Neuron (in vitro differentiated cells): ENCODE results near the gene FSIP2.

Experiments used
- H2AFZ ChIP-seq: one replicate; pipeline ENCODE4 v1.6.1; 2013; ENCODE audit warnings: low read depth, mild to moderate bottlenecking, inconsistent platforms, low read length, moderate library complexity
- H3K27me3 ChIP-seq: one replicate; pipeline ENCODE4 v1.6.1; 2013; ENCODE audit warnings: low read length; ENCODE audit not compliant: insufficient read depth
- H3K36me3 ChIP-seq: one replicate; pipeline ENCODE4 v1.6.1; 2013; ENCODE audit warnings: low read length; ENCODE audit not compliant: insufficient read depth
- H3K4me1 ChIP-seq: one replicate; pipeline ENCODE4 v1.6.1; 2013; ENCODE audit warnings: low read length; ENCODE audit not compliant: insufficient read depth
- H3K4me3 ChIP-seq: 2 replicates; pipeline ENCODE4 v1.5.1; 2013; ENCODE audit warnings: mild to moderate bottlenecking, low read length, moderate library complexity
- H3K9me3 ChIP-seq: one replicate; pipeline ENCODE4 v1.6.1; 2013; ENCODE audit warnings: low read length

Gene FSIP2

GRCh38 chr2:185738679-185739472, at the start of gene FSIP2:
FSIP2 (plus strand) TSS chr2:185738804; CDS start chr2:185738895, 91 bp downstream.
- Histone ChIP-seq H3K4me3 (no peak within 1 kb of the TSS), H3K36me3 (no peaks in the 10 kb centered on the region), H2AFZ (no peak within 1 kb of the TSS), H3K9me3 (peaks cover 9% of the 10 kb centered on the region), H3K27me3 (no peaks in the 10 kb centered on the region), H3K4me1 (no peaks in the 10 kb centered on the region)

- no peak overlapping the region for H3K4me3 ChIP-seq
- no peaks in the 10 kb centered on the region for H3K27me3 ChIP-seq
- no peaks in the 10 kb centered on the region for H3K36me3 ChIP-seq
- H2AFZ ChIP-seq: no peak overlapping the region
- no peaks in the 10 kb centered on the region for H3K9me3 ChIP-seq
- peaks cover 10% of the 10 kb centered on the region for H3K4me1 ChIP-seq
These were observed 48.6 kb upstream of the FSIP2 start for GRCh38 chr2:185689906-185690539.

DNA sequence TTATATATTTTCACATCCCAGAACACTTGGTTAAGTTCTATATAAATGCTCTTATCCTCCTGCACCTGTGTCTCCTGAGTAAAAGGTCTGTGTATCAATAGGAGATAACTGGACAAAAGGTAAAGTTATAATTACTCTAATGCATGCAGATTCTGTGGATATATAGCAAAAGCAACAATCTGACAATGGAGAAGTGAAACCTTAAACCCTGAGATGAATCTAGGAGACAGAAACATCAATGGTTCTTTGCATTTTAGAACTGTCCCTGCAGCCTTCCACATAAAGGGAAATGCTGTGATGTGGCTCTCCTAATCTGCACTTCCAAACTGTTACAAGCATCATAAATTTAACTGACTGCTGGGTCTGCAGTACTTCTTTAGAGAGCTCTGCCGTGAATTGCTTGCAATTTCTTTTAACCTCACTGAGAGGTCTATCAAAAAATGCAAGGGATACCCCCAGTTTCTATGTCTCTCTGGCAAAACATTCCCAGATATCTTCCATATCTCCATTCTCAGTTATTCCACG, 42.8 kb upstream of the FSIP2 start:
- Histone ChIP-seq H3K4me1 (no peaks in the 10 kb centered on the region), H3K9me3 (no peaks in the 10 kb centered on the region), H3K27me3 (no peaks in the 10 kb centered on the region), H3K4me3 (no peak overlapping the region), H2AFZ (no peak overlapping the region), H3K36me3 (no peaks in the 10 kb centered on the region)

- no peaks in the 10 kb centered on the region for H3K4me1 ChIP-seq
- no peaks in the 10 kb centered on the region for H3K9me3 ChIP-seq
- no peak overlapping the region for H2AFZ ChIP-seq
- no peaks in the 10 kb centered on the region for H3K36me3 ChIP-seq
- H3K4me3 ChIP-seq: no peak overlapping the region
- H3K27me3 ChIP-seq: no peaks in the 10 kb centered on the region
These were observed 37.7 kb upstream of the FSIP2 start for GRCh38 chr2:185700883-185701282.

- Histone ChIP-seq H2AFZ (no peak overlapping the region), H3K36me3 (no peaks in the 10 kb centered on the region), H3K27me3 (no peaks in the 10 kb centered on the region)
These were observed 3.9 kb upstream of the FSIP2 start for GRCh38 chr2:185734658-185735057.

DNA sequence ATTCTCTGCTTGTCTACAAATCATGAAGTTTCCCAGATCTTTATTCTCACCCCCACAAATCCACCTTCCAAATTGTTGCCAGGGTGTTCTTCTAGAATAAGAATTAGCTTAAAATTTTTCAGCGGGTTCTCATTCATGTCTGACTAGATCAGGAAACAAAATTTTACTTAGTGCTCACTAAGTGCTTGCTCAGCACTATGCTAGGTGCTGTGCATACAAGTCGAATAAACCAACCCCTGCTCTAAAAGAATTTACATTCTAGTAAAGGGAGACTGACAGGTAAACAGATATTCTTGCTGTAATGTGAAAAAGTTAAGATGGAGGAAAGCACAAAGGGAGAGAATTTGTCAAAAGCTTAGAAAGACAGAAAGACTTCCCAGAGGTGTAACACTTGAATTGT, 2.4 kb upstream of the FSIP2 start:
- Histone ChIP-seq H3K9me3 (peaks cover 9% of the 10 kb centered on the region), H3K27me3 (no peaks in the 10 kb centered on the region), H2AFZ (no peak overlapping the region), H3K4me1 (no peaks in the 10 kb centered on the region), H3K36me3 (no peaks in the 10 kb centered on the region), H3K4me3 (no peak overlapping the region)

More at GRCh38 chr2:185734658-185735057, 3.9 kb upstream of the FSIP2 start:
- Histone ChIP-seq H3K4me1 (no peaks in the 10 kb centered on the region), H3K9me3 (peaks cover 9% of the 10 kb centered on the region), H3K4me3 (no peak overlapping the region)

- Histone ChIP-seq H3K36me3 (peaks cover 2% of the 10 kb centered on the region), H2AFZ (no peak overlapping the region), H3K27me3 (no peaks in the 10 kb centered on the region), H3K4me1 (no peaks in the 10 kb centered on the region), H3K9me3 (no peaks in the 10 kb centered on the region), H3K4me3 (no peak overlapping the region)
These were observed 7.6 kb downstream of the FSIP2 start for GRCh38 chr2:185745864-185746859.

DNA sequence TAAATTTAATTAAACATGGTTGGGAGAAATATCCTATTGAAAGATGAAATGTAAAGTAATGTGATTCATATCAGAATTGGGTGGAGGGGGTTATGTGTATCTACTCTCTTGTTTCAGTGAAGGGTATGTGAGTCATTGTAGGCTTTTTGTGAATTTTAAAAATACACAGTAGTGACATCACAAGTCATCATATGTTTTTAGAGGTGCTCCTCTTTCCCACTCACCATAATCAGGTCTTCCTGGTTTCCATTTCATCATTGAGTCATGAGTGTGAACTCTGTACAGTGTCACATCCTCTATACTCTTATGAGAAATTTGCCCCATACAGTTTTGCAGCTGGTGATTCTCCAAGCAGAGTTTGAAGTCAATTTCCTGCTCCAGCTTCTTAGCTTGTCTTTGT, 18.8 kb downstream of the FSIP2 start:
- H3K4me1 ChIP-seq: no peaks in the 10 kb centered on the region
- H2AFZ ChIP-seq: no peak overlapping the region

GRCh38 chr2:185771396-185771795, 32.8 kb downstream of the FSIP2 start:
- Histone ChIP-seq H3K4me3 (no peak overlapping the region), H3K36me3 (no peaks in the 10 kb centered on the region), H3K27me3 (no peaks in the 10 kb centered on the region), H2AFZ (no peak overlapping the region), H3K9me3 (peaks cover 18% of the 10 kb centered on the region), H3K4me1 (no peaks in the 10 kb centered on the region)

More for the DNA sequence above, 18.8 kb downstream of the FSIP2 start:
- Histone ChIP-seq H3K9me3 (no peaks in the 10 kb centered on the region), H3K36me3 (no peaks in the 10 kb centered on the region), H3K4me3 (no peak overlapping the region), H3K27me3 (no peaks in the 10 kb centered on the region)

- no peaks in the 10 kb centered on the region for H3K36me3 ChIP-seq
- H3K4me1 ChIP-seq: no peaks in the 10 kb centered on the region
- H3K9me3 ChIP-seq: no peaks in the 10 kb centered on the region
- H3K4me3 ChIP-seq: no peak overlapping the region
- no peaks in the 10 kb centered on the region for H3K27me3 ChIP-seq
- no peak overlapping the region for H2AFZ ChIP-seq
These were observed 42.3 kb downstream of the FSIP2 start for GRCh38 chr2:185780890-185781289.

DNA sequence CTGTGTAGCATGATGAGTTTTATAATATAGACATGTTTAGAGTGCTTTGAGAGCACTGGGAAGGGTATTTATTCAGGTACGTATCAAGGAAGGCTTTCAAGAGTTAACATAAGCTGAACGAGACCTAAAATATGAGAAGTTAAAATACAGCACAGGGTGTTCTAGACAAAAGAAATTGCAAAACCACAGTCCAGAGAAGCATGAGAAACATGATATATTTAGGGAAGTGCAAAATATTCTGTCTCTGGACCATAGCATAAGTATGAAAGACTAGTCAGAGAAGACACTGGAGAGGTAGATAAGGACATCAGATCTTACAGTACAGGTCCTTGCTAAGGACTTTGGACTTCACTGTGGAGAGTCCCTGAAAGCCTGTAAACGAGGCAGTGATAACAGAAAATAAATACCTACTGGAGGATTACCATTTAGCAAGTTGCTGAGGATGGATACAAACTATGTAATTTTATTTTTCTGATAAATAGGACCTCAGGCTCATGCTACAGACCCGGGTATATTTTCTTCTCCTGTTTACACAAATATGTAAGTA, 43.7 kb downstream of the FSIP2 start:
- H2AFZ ChIP-seq: no peak overlapping the region
- no peaks in the 10 kb centered on the region for H3K27me3 ChIP-seq
- H3K4me1 ChIP-seq: no peaks in the 10 kb centered on the region
- H3K36me3 ChIP-seq: no peaks in the 10 kb centered on the region
- H3K4me3 ChIP-seq: no peak overlapping the region
- no peaks in the 10 kb centered on the region for H3K9me3 ChIP-seq

GRCh38 chr2:185785156-185785555, 46.6 kb downstream of the FSIP2 start:
- Histone ChIP-seq H3K4me3 (no peak overlapping the region), H3K36me3 (no peaks in the 10 kb centered on the region)

More at GRCh38 chr2:185785156-185785555, 46.6 kb downstream of the FSIP2 start:
- no peak overlapping the region for H2AFZ ChIP-seq
- H3K9me3 ChIP-seq: no peaks in the 10 kb centered on the region
- H3K4me1 ChIP-seq: no peaks in the 10 kb centered on the region
- H3K27me3 ChIP-seq: no peaks in the 10 kb centered on the region
